ENCODE measurements around the gene SCRT2. TPM values are rescaled to one million over a fixed set of nuclear protein-coding genes. Genes with fewer than 3 reads are reported as not detected.
A peak's percentile ranks its signal among the peaks of the same experiment; 100 is the strongest.
"Not testable (repeated sequence)": the region's sequence is repeated elsewhere in the genome, so short reads cannot be mapped to it uniquely, and the experiment has no call there.

The SCRT2 gene
- total RNA-seq, result 1.6 TPM

DNA sequence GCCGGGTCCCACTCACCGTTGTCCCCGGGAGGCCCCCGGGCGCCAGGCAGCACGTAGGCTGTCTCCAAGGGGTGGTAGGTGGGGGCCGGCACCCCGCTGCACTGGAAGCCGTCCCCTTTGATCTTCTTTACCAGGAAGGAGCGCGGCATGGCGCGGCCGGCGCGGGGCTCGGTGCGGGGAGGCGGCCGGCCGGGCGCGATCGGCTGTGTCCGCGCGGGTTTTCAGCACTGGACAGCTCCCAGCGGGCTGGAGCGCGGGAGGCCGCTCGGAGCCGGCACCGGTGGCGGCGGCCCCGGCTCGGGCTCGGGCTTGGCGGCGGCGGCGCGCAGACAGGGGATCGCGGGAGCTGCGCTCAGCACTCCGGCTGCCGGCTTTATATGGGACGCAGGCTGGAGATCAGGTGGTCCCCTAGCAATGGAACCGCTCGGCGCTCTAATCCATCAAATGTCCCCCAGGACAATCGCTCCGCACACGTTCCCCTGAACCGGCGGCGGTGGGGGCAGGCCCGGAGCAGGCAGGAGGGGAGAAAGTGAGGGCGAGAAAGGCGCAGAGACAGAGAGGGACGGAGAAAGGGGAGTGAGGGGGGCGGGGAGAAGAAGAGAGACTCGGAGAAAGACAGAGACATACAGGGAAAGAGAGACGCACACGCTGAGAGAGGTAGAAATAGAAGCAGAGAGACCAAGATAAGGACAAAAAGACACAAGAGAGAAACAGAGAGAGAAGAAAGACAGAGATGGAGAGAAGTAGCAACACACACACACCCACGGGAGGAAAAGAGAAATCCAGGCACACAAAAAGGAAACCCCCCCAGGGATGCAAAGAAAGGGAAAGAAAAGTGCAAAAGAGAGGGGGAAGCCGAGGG, at the start of gene SCRT2:
Gene SCRT2, minus strand, starts transcription at position 350 of the 862 bp plus-strand sequence. Its CDS starts 201 bp downstream, at position 149.
- FAIRE-seq, result no peak
- DNase-seq (ENCODE audit: low spot score in 2 of 2), result peak; percentile 90 to 95

DNA sequence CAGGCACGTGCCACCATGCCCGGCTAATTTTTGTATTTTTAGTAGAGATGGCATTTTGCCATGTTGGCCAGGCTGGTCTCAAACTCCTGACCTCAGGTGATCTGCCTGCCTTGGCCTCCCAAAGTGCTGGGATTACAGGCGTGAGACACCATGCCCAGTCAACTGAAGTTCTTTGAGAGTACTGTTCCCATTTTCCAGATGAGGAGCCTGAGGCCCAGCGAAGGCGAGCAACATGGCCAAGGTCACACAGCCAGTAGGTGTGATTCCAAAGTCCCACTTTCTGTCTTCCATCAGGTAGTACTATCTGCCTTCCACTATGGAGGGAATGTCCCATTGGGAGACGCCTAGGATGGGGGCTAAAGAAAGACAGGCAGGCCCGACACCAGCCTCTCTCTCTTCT, 49.2 kb upstream of the SCRT2 start:
- FAIRE-seq, result not testable (repeated sequence)

DNA sequence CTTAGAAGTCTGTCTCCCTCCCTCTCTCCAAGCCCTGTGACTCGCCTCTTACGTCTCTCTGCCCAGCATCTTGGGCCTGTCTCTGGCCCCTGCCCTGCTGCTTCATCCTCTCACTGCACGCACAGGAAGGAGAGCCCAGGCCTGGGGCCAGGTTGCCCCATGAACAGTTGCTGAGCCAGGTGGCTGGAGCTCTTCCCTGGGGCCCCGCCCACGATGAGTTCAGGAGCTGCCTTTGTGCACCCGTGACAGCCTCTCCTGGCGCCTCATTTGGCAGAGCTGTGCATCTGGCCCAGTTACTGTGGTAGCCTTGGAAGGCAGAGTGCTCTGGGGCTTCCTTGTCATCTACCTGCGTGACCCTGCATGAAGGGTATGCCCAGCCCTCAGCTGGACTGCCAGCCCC, 48.2 kb upstream of the SCRT2 start:
- no peak for FAIRE-seq
- no peak for DNase-seq (ENCODE audit: low spot score in 2 of 2)

More for the DNA sequence above, 49.2 kb upstream of the SCRT2 start:
- DNase-seq (ENCODE audit: low spot score in 2 of 2), result not testable (repeated sequence)

DNA sequence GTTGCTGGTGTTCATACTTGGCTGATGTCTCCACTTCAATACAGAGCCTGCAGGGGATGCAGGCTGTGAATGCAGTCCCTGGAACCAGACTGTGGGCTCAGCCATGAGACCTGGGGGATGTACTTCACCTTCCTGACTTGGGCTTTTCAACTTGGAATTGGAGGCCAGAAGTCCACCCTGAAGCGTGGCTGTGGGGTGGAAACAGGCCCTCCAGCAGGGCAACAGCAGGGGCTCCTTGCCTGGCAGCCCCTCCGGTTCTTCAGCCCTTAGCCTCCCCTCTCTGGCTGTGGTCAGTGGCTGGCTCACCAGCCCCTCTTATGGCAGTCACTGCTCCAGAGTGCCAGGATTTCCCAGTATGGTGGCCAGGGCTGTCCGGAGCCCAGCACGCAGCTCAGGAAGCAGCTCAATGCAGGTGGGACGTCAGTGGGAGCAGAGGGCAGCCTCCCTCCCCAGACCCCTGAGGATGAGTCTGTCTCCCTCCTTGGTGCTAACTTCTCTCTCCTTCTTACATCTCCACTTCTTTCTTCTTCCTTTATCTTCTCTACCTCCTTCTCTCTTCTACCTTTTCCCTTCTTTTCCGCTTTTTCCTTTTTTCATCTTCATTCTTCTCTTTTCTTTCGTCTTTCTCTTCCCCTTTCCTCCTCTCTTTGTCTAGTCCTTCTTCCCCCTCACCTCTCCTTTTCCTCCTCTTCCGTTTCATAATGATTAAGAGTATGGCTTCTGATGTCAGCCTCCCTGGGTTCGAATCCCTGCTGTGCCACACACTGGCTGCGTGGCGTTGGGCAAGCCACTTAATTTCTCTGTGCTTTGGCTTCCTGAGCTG, 47.4 kb upstream of the SCRT2 start:
- DNase-seq (ENCODE audit: low spot score in 2 of 2), result no peak
- FAIRE-seq, result no peak

DNA sequence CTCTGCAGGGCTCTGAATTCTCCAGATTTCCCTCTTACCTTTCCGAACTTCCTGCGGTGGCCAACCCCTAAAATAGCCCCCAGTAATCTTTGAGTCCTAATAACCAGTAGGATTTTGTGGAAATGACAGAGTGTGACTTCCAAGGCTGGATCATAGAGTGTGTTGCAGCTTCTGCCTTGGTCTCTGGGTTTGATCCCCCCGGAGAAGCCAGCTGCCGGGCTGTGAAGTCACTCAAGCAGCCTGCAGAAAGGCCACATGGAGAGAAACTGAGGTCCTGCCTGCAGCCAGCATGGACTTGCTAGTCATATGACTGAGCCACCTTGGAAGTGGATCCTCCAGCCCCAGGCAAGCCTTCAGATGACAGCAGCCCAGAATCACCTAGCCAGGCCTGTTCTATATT, 46.3 kb upstream of the SCRT2 start:
- FAIRE-seq (no peak), DNase-seq (ENCODE audit: low spot score in 2 of 2) (no peak)

DNA sequence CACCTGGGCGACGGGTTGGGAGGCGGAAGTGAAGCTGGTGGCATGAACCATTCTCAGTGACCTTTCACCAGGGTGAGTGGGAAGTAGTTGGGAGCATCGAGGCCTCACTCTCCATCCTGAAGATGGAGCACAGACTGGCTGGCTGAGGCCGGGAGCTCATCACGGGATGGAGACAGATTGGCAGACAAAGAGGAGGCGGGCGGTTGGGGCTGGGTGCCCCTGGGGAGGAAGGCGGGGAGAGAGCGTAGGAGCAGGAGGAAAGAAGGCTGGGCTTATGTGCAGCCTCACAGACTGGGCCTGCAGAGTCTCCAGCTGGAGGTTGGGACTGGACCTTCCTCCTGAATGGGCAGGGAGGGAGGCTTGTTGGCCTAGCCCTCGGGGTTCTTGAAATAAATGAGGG, 44.2 kb upstream of the SCRT2 start:
- DNase-seq (ENCODE audit: low spot score in 2 of 2) (no peak), FAIRE-seq (no peak)

DNA sequence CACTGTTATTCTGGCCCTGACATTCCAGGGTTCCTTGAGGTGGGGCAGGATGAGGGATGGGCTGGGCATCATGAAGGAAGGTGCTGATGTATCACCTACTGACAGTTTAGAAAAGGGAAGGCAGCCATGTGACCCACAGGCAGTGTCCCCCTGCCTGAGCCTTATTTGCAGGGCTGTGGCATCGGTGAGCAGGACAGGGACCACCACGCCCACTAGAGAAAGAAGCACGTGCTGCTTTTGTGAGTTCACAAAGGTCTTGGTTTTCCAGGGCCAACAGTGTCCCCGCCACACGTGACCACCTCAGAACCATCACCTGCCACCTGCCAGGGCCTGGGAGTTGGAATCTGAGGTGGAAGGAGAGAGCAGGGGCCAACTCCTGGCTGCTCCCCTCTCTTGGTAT, 43.5 kb upstream of the SCRT2 start:
- no peak for FAIRE-seq

DNA sequence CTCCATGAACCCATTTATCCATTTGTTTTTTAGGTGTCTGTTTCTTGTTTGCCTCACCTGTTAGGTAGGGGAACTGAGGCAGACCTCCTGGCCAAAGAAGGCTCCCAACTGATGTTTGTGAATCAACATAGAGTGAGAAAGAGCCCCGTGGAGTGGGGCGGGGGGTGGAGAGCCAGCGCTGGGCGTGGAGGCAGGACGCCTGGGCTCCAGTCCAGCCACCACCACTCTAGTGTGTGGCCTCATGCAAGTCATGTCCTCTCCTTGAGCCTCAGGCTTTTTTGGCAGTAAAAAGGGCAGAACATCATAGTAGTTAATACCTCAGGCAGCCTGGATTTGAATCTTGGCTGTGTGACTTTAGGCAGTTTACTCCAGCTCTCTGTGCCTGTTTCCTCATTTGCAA, 42.2 kb upstream of the SCRT2 start:
- no peak for DNase-seq (ENCODE audit: low spot score in 2 of 2)
- FAIRE-seq, result no peak

More for the DNA sequence above, 43.5 kb upstream of the SCRT2 start:
- DNase-seq (ENCODE audit: low spot score in 2 of 2), result no peak

DNA sequence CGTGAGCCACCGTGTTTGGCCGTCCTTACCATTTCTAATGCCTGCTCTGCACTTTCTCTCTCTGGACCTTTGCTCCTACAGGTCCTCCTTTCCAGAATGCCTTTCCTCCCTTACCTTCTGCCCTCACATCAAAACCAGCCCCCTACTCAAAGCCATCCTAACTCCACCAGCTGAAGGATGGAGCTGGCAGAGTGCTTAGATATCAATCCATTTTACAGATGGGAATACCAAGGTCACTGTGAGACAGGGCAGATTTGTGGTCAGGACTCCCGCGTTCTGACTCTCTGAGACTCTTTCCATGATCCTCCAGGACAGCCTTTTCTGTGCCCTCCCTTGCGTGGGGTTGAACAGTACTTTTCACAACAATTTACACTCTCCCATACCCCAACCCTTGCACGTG, 41.7 kb upstream of the SCRT2 start:
- FAIRE-seq (no peak), DNase-seq (ENCODE audit: low spot score in 2 of 2) (no peak)

DNA sequence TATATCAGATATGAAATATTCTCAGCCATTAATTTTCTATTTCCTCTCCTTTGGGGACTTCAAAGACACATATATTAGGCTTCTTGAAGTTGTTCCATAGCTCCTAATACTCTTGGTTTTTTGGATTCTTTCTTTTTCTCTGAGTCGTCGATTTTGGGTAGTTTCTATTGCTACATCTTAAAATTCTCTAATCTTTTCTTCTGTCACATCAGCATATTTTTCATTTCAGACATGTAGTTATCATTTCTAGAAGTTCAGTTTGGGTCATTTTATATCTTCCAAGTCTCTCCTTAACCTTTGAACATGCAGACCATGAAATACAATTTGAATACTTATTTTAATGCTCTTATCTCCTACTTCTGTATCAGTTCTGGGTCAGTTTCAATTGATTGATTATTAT, 38.9 kb upstream of the SCRT2 start:
- FAIRE-seq (no peak), DNase-seq (ENCODE audit: low spot score in 2 of 2) (no peak)

DNA sequence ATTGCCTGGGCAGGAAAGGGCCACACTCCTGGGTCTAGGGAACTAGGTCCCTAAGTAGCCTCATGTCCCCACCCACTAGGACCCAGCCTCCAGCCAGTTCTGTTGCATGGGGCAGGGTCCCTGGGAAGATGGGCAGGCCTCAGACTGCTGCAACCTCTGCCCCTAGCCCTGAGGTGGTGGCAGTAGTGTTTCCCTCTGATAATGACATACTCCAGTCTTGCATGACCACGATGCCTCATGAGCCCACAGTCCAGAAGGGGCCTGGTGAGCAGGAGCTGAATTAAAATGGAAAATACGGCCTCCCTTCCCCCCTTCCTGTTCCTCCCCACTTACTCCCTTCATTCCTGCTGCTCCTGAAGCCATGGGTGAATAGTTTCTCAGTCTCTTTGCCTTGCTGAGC, 36.0 kb upstream of the SCRT2 start:
- no peak for FAIRE-seq
- no peak for DNase-seq (ENCODE audit: low spot score in 2 of 2)

DNA sequence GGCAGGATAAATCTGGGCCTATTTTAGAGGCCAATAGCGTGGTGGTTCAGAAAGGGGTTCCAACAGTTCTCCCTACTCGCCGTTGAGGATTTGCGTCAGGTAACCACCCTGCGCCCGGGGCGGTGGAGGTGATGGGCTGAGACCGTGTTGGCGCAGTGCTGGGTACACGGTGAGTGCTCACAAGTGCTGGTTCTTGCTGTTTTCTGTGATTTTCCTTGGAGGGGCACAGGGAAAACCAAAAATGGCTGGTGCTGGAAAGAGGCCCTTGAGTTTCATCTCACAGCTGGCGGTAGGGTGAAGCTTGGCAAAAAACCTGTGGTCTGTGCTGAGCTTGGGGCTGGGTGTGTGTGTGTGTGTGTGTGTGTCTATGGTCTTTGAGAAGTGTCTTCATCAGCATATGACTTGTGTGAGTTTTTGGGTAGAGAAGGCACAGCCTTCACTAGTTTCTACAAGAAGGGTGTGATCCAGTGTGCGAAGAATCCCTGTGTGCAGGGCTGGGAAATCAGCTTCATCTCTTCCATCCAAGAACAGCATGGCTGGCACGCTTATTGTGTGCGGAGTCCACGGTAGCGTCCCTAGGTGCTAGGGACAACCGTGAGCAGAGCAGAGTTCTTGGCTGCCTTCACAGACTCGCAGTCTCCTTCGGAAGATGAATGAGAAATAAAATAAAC, 35.3 kb upstream of the SCRT2 start:
- DNase-seq (ENCODE audit: low spot score in 2 of 2) (no peak), FAIRE-seq (no peak)

DNA sequence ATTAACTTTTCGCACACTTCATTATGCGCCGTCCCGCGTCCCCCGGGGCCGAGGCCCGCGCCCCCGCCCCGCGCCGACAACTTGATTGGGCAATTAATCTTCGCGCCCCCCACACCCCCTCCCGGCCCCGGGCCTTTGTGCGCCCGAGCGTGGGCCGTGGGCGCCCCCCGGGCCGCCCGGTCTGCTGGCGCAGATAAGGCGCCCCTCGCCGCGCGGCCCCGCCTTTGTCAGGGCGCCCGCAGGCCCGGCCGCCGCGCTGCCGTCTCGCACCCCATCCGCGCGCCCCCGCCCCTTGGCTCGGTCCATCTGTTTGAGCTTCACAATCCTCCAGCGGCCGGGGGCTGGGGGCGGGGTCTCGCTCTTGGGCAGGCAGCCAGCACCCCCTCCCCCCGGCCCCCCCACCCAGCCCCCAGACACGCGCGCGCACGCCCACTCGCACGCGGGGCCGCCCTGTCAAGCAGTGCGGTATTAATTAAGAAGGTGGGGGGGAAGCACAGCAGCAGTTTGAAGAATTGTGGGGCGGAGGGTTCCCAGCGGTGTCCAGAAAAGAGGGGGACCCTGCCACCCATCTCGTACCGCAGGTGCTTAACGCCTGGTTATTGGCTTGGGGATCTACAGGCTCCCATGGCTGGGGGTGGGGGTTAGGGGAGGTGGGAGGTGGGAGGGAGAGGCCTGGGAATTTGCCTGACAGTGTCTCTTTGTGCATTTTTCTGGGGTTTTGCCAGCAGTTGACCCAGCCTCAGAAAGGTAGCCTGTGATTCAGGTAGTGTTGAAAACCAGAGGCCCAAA, 34.6 kb upstream of the SCRT2 start:
- no peak for DNase-seq (ENCODE audit: low spot score in 2 of 2)
- no peak for FAIRE-seq

DNA sequence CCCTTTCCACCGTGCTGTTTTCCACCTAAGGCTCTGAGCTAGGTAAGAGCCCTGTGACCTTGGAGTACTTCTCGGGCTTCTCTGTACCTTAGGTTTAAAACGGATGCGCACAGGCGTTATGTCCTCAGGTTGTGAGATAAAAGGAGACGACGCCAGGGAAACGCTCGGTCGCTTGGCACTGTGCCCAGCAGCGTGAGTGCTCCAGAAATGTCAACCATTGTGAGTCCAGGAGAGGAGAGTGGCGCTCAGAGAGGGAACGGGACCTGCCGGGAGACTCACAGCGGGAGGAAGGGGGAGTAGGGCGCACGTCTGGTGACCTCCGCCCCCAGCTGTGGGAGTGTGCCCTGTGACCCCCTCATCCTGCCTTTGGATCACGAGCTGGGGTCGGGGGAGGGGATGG, 33.8 kb upstream of the SCRT2 start:
- FAIRE-seq, result no peak
- peak in 1 of 2 donors; percentile 43 for DNase-seq (ENCODE audit: low spot score in 2 of 2)

DNA sequence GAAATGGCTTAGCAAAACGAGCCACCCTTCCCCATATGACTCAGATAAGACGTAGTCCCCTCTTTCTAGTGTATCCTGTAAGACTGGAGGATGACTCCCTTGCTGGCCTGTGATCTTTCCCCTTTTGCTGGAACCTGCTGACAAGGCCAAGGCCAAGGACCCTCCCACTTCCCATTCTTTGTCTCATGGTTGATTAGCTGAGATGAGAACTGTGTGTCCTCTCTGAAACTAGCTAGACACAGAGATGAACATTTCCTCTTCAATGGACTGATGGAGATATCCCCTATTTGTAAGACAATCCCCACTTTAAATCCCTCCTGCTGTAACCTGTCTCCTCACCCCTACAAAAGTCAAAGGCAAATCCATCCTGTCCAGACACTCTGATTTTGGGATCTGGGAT, 33.4 kb upstream of the SCRT2 start:
- DNase-seq (ENCODE audit: low spot score in 2 of 2) (no peak), FAIRE-seq (no peak)

DNA sequence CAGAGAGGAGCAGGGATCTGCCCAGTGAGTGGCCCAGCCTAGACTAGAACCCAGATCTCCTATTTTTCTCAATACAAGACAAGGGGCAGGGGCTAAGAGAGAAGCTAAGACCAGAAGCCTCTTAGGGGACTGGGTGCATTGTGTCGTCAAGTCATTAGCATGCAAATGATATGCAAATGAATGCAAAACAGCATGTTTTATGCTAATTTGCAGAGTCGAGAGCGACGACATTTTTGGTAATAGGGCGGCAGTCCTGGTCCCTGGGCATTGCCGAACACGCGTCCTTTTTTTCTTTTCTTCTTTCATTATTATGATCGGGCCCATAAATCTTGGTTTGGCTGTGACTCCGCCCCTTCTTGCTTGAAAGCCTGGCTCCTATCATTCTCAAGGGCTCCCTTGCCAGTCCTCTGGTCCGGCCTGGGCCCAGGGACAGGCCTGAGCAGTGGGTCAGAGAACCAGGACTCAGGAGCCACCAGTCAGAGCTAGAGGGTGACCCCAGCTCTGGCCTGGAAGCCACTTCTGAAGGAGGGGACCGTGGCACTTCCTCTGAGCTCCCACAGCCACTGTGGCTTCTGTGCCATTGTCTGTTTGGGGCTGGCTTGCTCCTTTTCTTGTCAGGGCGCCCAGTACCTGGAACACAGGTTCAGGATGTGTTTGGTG, 32.0 kb upstream of the SCRT2 start:
- FAIRE-seq (no peak), DNase-seq (ENCODE audit: low spot score in 2 of 2) (no peak)

DNA sequence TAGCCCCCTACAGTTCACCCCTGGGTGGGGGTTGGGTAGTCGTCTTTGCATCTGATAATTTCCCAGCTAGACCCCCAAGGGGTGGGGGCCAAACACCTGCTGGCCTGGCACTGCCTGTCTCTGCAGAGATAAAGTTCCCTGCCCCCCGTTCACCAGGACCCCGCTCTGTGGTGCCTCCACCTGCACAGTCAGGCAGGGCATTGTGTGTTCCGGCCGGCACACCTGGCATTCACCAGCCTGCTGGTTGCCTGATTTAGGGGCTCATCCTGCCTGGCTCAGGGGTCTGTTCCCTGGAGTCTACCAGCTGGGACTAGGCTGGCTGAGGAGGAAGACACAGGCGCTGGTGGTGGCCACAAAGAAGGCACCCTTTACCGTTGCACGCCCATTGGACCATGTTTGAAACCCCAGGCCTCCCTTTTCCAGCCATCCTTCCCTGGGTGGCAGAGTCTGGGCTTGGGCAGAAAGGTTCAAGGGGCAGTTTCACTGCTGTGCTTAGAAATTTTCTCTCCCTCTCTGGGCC, 30.8 kb upstream of the SCRT2 start:
- FAIRE-seq (no peak), DNase-seq (ENCODE audit: low spot score in 2 of 2) (no peak)

DNA sequence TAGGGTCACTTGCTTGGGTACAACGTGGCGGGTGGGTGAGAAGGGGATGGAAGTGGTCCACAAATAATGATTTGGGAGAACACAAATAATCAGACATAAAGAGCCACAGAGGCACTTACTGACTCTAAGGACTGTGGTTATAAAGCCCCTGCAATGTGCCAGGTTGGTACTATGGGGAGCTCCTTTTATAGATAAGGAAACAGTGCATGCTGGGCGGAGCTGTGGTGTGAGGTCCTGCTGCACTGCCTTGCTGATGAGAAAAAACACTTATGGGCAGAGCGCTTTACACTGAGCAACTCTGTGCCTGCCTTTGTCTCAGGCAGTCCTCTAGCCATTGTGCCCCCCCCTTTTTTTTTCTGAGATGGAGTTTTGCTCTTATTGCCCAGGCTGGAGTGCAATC, 29.1 kb upstream of the SCRT2 start:
- FAIRE-seq, result no peak
- DNase-seq (ENCODE audit: low spot score in 2 of 2), result no peak

DNA sequence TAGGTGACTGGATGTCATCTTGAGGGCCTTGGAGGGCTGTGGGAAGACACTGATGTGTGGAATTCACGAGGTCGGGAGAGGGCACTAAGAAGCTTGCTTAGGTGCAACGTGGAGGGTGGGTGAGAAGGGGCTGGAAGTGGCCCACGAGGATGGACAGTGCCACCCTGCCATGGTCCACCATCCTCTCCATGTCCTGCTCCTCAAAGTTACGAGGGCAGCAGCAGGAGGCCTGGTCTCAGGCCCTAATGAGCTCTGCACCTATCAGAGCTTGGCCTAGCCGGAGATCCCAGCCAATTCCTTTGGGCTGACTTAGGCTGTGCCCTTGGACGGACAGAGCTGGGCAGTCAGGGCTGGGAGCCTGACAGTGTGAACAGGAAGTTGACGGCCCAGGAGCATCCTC, 27.8 kb upstream of the SCRT2 start:
- FAIRE-seq (no peak), DNase-seq (ENCODE audit: low spot score in 2 of 2) (no peak)

DNA sequence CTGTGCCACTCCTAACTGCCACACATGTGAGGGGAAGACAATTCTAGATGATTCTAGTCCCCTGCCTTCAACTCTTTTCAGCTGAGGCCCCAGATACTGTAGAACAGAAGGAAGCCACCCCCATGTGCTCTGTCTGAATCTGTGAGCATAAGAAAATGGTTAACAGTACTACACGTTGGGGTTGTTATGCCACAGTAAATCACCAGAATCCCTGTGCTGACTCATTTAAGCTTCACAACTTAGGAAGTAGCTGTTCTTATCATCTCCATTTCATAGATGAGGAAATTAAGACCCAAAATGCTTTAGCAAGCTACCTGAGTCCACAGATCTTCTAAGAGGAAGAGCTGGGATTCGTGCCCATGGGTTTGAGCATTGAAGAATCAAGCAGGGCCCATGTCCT, 27.4 kb upstream of the SCRT2 start:
- FAIRE-seq (no peak), DNase-seq (ENCODE audit: low spot score in 2 of 2) (no peak)
